OCI-LY7 (cell line): ENCODE results near the gene AFTPH.

ENCODE experiments used
- CTCF ChIP-seq: fragments of 200-600 bp; sonication (generic); conservative IDR thresholded peaks from 2 replicates; pipeline ENCODE4 v1.5.1; 2014; ENCODE audit warnings: mild to moderate bottlenecking, antibody characterized with exemption, low read length, moderate library complexity, mixed read lengths
- EZH2phosphoT487 ChIP-seq: fragments of 200-600 bp; sonication (generic); IDR thresholded peaks from 2 replicates; pipeline ENCODE4 v1.6.1; 2018; ENCODE audit warnings: low read depth, borderline replicate concordance, mild to moderate bottlenecking, mixed run types, antibody characterized with exemption, low read length, moderate library complexity, mixed read lengths

GRCh38 chr2:64538764-64539433, 14.8 kb downstream of the AFTPH start:
- TF ChIP-seq CTCF = no peak
- no peak for TF ChIP-seq EZH2phosphoT487
